GM19468 (cell line): Measurements from ENCODE around the gene TLE1.
"Not testable (repeated sequence)": the region's sequence is repeated elsewhere in the genome, so short reads cannot be mapped to it uniquely, and the experiment has no call there.

ENCODE experiments used
- ATAC-seq: cut with Tn5 transposase; IDR thresholded peaks from one replicate; pipeline ENCODE4 v1.9.1; 2021; ENCODE audit warnings: mild to moderate bottlenecking, moderate library complexity, moderate number of reproducible peaks; ENCODE audit not compliant: unreplicated experiment; ENCODE audit errors: extremely low read depth

The TLE1 gene

GRCh38 chr9:81605170-81605670 lies 84.1 kb downstream of the TLE1 start:
- ATAC-seq, result no peak

GRCh38 chr9:81604306-81605169 lies 84.8 kb downstream of the TLE1 start:
- no peak for ATAC-seq

GRCh38 chr9:81602887-81603680 lies 86.3 kb downstream of the TLE1 start:
- no peak for ATAC-seq

GRCh38 chr9:81601639-81602623 lies 87.4 kb downstream of the TLE1 start:
- ATAC-seq, result no peak

GRCh38 chr9:81600631-81601030 lies 88.7 kb downstream of the TLE1 start:
- ATAC-seq, result no peak

- no peak for ATAC-seq
These were observed 89.5 kb downstream of the TLE1 start for GRCh38 chr9:81599837-81600236.

GRCh38 chr9:81598811-81599210 lies 90.5 kb downstream of the TLE1 start:
- ATAC-seq, result no peak

- no peak for ATAC-seq
These were observed 91.2 kb downstream of the TLE1 start for GRCh38 chr9:81598123-81598497.

- no peak for ATAC-seq
These were observed 91.8 kb downstream of the TLE1 start for GRCh38 chr9:81597419-81598122.

GRCh38 chr9:81596679-81597418 lies 92.5 kb downstream of the TLE1 start:
- ATAC-seq, result no peak

- no peak for ATAC-seq
These were observed 93.3 kb downstream of the TLE1 start for GRCh38 chr9:81595887-81596543.

- not testable (repeated sequence) for ATAC-seq
These were observed 94.1 kb downstream of the TLE1 start for GRCh38 chr9:81595293-81595692.

GRCh38 chr9:81594415-81594814 lies 94.9 kb downstream of the TLE1 start:
- ATAC-seq, result no peak

- no peak for ATAC-seq
These were observed 96.5 kb downstream of the TLE1 start for GRCh38 chr9:81592887-81593266.

GRCh38 chr9:81591791-81592190 lies 97.6 kb downstream of the TLE1 start:
- no peak for ATAC-seq

GRCh38 chr9:81590688-81591087 lies 98.7 kb downstream of the TLE1 start:
- ATAC-seq, result no peak

- no peak for ATAC-seq
These were observed 99.5 kb downstream of the TLE1 start for GRCh38 chr9:81589819-81590218.

- no peak for ATAC-seq
These were observed 100.0 kb downstream of the TLE1 start for GRCh38 chr9:81589392-81589791.
